HL-60/S4 treated with phorbol 12-myristate 13-acetate at 8.2 ng/mL for 4 days and 3 days (cell line): ENCODE results near the gene ITGB2.

Source experiments
- in situ Hi-C: fragments of 300-500 bp; cut with MboI; formaldehyde crosslinking; loops from 2 replicates; pipeline ENCODE4 v1.15.0; 2022; ENCODE audit warnings: low sequenced_read_pairs

The ITGB2 gene

DNA sequence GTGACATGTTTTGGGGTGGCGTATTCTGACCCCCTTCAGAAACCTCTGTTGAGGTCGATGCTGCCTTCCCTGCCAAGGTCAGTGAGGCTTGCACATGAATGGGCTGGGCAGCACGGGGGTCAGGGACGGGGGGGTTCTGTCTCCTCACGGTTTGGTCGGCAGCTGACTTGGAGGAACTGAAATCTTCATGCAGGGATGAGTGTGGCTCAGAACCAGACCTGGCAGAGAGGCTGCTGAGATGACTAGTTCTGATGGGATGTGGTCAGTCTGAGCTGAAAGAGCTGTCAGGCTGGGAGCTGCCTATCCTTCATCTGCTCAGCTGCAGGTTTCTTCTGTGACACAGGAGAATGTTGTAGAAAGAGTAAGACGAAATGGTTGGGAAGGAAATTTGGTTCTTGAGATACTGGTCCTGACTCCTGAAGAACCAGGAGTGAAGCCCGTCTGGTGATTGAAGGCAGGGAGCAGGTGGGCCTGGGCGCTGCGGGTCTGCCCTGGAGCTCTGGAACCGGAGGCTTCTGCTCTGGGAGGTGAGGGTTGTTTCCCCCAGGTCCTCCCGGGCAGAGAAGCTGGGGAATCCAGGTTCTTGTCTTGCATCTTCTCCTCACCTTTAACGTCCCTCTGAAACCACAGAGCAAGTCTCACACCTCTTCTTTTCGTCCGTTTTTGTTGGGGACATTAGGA is 22.4 kb upstream of the ITGB2 start:
- in situ Hi-C loops = no loop called here

DNA sequence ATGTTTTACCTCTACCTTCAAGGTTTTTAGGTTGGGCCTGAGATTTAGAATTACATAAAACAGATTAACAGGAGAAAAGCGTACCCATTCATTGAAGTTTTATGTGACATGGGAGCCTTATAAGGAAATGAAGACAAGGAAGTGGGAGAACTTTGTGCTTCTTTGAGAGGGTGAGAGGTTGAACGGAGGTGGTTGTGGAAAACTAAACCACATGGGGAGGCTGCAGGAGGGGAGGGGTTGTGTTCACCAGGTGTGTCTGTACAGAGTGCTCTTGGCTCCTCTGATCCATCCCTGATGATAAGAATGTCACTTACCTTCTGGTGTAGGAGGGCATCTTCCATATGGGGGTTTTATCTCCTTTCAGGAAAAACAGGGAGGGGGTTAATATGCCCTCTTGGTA is 21.9 kb upstream of the ITGB2 start:
- in situ Hi-C loops = no loop called here

DNA sequence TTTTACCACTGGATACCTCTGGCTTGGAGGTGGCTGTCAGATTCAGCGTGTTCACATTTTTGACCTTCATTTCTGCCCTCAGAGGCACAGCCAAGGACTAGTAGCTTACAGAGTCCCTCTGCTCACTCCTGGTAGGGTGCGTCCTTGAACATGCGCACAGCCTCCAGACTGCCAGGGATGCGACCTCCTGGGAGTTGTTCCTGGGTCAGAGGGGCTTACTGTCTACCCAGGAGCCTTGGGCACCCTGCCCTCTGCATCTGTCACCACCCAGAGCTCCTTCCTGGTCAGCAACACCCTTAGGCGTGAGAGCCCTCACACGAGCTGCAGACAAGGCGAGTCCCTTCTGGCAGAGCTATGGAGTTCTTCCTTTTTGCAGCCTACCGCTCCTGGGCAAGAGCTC is 20.9 kb upstream of the ITGB2 start:
- in situ Hi-C loops = no loop called here

DNA sequence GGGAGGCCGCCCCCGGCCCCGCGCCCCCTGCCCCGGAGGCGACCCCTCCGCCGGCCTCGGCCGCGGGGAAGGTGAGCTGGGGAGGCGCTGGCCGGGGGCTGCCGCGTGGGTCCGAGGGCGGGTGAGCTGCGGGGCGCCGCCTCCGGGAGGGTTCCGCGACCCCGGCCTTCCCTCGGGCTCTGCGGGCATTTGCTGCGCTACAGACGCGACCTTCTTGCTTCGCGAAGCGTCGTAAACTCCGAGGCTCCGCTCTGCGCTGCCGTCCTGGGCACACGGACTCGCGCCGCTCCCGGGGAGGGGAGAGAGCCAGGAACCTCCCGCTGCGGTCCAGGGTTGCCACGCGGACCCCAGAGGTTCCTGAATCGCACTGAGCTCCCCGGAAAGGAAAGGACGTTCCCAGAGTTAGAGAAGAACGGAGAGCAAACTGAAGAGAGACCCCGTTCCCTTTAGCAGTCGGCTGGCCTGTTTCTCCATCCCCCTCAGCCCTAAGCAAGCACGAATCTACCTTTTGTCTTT is 19.5 kb upstream of the ITGB2 start:
- in situ Hi-C loops = no loop called here

DNA sequence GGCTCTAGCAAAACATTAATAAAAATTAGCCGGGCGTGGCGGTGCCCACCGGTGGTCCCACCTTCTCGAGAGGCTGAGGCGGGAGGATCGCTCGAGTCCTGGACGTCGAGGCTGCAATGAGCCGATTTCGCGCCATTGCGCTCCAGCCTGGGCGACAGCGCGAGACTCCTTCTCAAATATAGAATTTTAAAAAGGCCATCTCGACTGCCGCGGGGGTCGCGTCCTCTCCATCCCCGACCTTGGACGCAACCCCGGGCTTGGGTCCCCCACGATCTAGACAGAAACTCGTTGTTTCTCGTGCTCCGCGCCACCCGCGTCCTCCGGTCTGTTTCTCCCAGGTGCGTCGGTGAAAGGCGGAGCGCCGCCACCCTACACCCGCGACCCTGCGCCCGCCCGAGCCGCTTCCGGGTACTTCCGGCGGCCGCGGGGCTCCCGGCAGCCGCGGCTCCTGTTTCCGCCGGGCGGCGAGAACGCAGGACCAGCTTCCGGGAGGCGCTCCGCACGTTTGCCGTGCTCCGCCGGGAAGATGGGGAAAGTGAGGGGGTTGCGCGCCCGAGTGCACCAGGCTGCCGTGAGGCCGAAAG is 18.9 kb upstream of the ITGB2 start, which contains the start of gene SLX9:
SLX9 (plus strand) TSS at position 498 of the 584 bp plus-strand sequence; CDS start at position 527, 29 bp downstream.
- in situ Hi-C loops = no loop called here

DNA sequence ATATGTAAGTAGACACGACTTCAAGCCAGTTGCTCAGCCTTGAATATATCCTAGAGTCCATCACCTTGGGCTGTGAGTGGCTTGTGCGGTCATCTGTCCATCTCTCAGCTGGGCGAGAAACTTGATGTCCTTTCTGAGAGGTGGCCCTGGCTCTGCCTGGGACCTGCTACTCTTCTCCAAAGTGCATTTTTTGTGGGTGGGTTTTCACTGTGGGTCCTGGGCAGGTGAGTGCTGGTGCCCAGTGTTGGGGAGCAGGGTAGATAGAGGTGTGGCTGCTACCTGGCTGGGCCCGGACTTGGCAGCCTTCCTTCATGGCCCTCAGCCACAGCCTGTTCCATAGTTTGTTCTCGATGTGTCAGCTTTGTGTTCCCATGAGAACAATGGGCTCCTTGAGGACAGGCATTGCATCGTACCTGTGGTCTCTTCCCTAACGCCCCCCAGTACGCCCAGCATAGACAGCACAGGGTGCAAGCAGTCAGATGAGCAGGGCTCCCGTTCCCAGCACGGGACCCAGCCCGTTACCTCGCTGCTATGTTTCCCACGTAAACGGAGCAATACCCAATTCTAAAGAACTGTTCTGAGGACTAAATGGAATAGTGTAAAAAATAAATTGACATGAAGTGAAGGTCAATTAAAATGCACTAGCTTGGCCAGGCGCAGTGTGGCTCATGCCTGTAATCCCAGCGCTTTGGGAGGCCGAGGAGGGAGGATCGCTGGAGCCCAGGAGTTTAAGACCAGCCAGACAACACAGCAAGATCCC is 18.3 kb upstream of the ITGB2 start:
- in situ Hi-C loops = no loop called here

DNA sequence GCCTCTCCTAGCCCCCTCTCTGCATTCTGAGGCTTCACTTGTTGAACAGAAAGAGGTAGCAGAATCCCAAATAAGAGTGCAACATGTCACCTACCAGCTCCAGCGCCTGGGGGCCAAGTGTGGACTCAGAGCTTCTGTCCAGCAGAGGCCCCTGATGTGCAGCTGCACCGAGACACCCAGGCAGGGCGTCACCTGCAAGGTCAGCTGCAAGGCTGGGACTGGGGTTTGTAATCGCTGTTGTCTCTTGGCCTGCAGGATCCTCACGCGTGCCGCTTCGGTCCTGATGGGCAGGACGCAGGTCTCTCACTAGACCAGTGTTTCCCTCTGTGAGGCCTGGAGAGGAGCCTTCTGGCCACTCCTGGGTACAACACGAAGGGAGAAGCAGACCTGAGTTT is 14.8 kb upstream of the ITGB2 start:
- in situ Hi-C loops = no loop called here

DNA sequence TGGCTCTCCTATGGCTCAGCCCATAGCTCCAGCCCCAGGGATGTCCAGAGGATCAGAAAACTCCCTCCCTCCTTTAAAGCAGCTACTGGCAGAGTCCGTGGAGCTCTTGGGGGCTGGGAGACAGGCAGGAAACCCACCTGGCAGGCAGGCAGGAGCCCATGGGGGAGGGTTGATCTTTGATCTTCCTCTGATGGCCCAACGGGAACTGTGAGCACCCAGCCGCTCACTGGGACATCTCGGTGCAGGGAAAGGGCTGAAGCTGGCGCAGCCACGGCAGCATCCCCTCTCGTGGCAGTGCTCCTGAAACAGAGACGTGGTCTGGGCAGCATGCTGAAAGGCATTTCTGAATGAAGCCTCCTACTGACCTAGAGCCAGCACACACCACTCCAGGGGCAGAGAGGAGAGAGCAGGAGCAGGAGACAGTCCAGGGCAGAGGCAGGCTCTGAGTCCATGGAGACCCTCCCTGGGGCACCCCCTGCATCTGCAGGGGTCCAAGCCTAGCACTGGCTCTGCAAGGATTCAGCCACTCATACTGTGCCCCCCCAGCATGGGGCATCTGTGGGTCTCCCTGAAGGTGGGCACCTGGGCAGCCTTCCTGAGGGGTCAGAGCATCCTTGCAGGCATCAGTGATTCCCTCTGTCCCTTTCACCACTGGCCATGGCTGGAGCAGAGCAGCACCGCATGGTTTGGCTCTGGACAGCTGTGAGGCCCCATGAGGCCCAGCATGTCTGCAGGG is 14.3 kb upstream of the ITGB2 start:
- in situ Hi-C loops = no loop called here

DNA sequence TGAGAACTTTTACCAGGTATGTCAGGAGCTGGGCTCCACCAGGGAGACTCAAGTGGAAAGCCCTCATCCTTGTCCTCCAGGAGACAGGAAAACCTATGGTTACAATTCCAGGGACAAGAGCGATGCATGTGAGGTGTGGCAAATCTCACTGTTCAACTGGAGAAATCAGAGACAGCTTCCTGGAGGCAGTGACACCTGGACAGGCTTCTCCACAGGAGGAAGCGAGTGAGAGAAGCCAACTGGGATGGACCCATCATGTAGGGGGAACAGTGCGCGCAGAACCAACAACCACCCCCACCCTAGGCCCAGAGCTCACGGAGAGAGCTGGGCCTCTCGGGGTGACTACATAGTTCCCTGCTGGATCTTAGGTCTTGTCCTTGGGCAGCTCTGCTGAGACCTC is 13.6 kb upstream of the ITGB2 start:
- in situ Hi-C loops = no loop called here

DNA sequence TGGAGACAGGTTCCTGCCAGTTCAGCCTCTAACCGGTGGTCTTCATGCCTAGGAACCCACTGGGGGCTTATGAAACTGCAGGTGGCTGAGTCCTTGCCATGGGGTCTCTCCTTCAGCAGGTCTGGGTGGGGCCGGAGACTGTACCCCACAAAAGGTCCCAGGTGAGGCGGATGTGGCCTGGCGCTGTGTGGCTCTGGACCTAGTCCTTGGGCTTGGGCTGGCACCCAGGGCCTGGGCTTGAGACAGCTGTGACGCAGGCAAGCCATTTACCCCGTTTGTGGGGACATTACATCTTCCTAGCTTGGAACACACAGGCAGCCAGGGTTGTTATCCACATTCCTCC is 13.2 kb upstream of the ITGB2 start:
- in situ Hi-C loops = no loop called here

DNA sequence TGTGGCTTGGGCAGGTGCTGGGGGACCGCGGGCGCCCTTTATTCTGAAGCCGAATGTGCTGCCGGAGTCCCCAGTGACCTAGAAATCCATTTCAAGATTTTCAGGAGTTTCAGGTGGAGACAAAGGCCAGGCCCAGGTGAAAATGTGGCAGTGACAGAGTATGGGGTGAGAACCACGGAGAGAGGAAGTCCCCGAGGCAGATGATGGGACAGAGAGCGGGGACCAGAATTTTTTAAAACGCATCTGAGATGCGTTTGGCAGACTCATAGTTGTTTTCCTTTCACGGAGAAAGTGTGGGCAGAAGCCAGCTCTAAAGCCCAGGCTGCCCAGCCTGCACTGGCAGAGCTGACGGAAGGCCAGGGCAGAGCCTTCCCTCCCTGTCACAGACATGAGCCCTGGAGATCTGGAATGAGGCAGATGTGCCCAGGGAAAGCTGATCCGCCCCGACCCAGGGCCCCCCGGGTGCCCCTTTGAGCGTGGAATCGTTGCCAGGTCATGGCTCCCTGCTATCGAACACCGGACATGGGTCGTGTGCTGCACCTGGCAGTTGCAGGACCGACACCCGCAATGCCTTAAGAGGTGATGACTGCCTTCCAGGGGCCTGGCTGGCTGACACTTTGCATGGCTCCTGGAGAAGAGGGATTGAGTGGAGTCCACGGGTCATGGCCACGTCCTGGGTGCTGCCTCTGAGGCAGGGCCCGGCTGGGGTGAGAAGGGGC is 12.7 kb upstream of the ITGB2 start:
- in situ Hi-C loops = no loop called here

DNA sequence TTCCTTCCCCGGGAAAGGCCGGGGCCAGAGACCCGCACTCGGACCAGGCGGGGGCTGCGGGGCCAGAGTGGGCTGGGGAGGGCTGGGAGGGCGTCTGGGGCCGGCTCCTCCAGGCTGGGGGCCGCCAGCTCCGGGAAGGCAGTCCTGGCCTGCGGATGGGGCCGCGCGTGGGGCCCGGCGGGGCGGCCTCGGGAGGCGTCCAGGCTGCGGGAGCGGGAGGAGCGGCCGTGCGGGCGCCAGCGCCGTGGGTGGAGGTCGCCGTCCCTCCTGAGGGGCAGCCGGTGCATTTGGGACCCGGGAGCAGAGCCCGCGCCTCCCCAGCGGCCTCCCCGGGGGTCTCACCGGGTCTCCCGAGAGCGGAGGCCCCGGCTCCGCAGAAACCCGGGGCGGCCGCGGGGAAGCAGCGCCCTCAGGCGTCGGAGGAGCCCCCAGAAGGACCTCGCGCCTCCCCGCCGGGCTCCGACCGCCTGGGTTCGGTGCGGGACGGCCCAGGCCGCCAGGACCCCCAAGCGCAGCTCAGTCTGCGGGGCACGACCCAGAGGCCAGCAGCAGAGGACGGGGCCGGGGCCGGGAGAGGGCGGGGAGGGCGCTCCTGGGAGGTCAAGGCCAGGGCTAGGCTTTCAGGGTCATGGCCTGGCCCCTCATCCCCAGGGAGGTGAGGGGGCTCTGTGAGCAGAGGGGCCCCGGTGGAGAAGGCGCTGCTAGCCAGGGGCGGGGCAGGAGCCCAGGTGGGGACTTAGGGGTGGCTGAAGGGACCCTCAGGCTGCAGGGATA is 11.9 kb upstream of the ITGB2 start:
- in situ Hi-C loops = no loop called here

DNA sequence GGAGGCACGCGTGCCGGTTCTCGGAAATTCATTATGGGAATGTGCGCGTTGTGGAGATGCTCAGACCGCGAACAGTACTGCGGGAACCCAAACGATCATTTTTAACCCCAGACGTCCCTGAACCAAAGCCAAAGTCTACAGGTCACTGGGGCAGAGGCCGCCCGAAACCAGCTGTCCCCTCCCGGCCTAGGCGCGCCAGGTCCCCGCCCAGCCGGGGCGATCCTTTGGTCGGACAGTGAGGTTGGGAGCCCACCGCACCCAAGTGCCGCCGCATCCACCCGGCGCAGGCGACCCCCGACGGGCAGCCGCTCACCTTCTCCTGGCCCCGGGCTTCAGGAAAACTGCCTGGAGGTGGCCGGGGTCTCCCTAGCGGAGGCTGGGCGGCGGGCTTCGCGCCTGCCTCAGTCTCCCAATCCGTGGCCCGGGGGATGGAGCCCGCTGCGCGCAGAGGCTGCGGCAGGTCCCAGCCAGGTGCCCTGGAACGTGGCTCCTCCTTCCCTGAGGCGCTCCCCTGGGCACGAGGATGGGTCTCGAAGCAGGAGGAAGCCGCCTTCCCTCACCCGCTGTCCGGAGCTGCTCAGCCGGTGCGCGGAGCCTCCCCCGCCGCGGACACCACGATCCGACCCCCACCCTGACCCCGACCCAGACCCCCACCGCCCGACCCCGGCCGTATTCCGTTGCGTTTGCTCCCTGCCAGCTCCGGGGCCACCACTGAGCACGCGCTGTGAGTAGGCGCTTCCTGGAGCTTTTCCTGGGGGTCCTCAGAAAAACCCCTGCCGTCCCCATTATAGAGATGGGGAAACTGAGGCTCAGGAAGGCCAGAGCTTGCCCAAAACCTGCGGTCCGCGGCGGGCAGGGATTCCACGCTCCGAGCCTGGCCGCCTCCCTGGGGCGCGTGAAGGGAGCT is 11.1 kb upstream of the ITGB2 start:
- in situ Hi-C loops = no loop called here

DNA sequence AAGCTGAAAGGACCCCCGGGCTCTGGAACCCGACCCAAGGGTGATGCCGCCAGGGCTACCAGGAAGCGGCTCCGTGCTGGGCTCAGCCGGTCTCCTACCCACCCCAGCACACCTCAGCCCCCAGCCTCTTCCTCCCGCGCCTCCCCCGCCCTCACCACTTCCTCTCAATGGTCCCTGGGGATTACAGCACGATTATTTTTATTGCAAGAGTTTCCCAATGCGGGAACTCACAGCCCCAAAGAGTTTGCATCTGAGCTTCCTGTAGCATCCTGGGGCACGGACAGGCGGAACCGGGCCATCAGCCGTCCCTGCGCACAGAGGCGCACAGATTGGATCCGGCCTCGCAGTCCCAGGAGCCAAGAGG is 10.4 kb upstream of the ITGB2 start:
- in situ Hi-C loops = no loop called here

DNA sequence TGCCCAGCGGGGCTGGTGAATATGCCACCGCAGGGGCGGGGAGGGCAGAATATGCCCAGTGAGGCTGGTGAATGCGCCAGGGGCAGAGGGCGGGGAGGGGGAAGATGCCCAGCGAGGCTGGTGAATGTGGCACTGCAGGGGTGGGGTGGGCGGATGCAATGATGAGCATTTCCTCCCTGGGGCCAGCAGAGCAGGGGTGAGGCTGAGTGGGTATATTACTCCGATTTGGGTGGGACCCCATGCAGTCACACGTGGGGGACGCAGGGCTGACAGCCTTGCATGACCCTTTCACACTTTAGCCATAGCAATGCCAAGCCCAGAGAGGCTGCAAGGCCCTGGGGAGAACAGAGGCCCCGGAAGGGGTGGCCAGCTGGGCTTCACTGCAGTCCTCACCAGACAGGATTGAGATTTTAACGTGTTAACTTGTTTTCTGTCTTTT is 9.9 kb upstream of the ITGB2 start:
- in situ Hi-C loops = no loop called here

DNA sequence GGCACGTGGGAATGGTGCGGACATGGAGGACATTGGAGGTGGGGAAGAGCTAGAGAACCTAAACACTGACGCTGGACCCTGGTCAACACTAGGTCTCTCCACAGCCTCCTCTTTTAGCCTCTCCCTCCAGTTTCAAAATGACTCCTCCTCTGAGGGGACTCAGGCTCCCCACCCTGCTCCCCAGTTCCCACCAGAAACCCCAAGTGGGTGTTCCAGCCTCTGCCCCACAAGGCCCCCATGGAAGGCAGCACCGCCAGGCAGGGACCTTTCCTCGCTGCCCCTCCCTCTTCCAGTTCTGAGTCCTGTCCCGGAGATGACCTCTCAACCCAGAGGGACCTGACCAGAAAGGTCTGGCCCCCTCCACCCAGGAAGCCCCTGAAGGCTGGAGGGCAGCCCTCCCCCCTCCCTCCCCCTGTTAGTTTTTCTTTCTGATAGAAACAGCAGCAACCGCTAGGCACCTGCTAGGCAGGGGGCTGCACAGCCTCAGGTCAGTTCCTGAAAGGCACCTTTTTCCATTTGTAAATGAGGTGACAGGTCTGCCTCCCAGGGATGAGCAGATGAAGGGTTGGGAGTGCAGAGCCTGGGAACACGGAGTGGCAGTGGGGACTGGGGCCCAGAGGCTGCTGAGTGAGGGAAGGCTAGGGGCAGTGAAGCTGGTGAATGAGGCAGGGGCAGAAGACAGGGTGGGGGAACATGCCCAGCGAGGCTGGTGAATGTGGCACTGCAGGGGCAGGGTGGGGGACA is 9.3 kb upstream of the ITGB2 start:
- in situ Hi-C loops = no loop called here

DNA sequence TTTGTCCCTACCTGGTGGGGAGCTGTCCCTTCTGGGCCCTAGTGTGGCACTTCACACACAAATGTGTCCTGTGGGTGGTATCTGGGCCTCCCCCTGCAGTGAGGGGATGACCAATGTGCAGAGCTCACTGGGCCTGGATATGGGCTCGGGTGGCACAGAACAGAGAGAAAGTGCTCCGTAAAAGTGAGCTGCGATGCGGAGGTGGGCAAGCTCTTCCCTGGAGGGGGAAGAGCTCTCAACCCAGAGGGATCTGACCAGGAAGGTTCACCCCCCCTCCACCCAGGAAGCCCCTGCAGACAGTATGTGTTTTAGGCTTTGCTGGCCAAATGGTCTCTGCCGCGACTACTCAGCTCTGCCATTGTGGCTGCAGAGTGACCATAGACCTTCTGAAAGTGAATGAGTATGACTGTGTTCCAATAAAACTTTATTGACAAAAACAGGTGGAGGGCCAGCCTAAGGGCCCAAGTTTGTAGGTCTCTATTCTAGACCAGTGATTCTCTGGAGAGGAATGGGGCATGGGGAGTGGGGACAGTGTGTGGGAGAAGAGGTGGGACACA is 8.6 kb upstream of the ITGB2 start:
- in situ Hi-C loops = no loop called here
